Cardiac muscle cell (in vitro differentiated cells and primary cell): ENCODE data around the gene GPR68. TPM values are rescaled to one million over a fixed set of nuclear protein-coding genes. Genes with fewer than 3 reads are reported as not detected.

Source experiments
- DNase-seq, 2 donors: peaks; one replicate each; pipeline versions ENCODE4 v3.0.0 to v3.0.0-alpha.2; 2010 to 2017; ENCODE audit warnings: low read depth in 1 of 2, low spot score in 1 of 2
- H3K27ac ChIP-seq: fragments of 200-600 bp; sonication (generic); 2 replicates; pipeline ENCODE4 v1.5.1; 2016
- H3K27me3 ChIP-seq: fragments of 200-600 bp; sonication (generic); 2 replicates; pipeline ENCODE4 v1.6.0; 2016; ENCODE audit warnings: control low read depth
- H3K36me3 ChIP-seq: fragments of 200-600 bp; sonication (generic); 2 replicates; pipeline ENCODE4 v1.5.1; 2016; ENCODE audit warnings: control low read depth
- H3K4me1 ChIP-seq: fragments of 200-600 bp; sonication (generic); 2 replicates; pipeline ENCODE4 v1.8.1; 2017; ENCODE audit warnings: low read depth, mild to moderate bottlenecking, mixed run types
- H3K4me3 ChIP-seq: fragments of 200-600 bp; sonication (generic); 2 replicates; pipeline ENCODE4 v1.5.1; 2016; ENCODE audit warnings: mild to moderate bottlenecking
- H3K9me3 ChIP-seq: fragments of 200-600 bp; sonication (generic); 2 replicates; pipeline ENCODE4 v1.5.1; 2017; ENCODE audit warnings: low read depth, mild to moderate bottlenecking, control low read depth
- polyA plus RNA-seq: library from polyadenylated mRNA; unstranded; fragments of >200 nt; fragmentation: Nextera tagmentation; extraction: Ambion mirVana; gene quantifications from 2 replicates; pipeline ENCODE4 v1.2.1, GENCODE V29; 2016
- total RNA-seq: library from RNA; depleted of rRNA; stranded (reverse); fragments of >200 nt; gene quantifications from 2 replicates; pipeline ENCODE4 v1.2.3, GENCODE V29; 2016
- TF ChIP-seq, protein P1 (sequence below): IDR thresholded peaks from 2 replicates; pipeline ENCODE4 v1.5.1; 2012; ENCODE audit warnings: low read depth, mild to moderate bottlenecking, low read length

Gene GPR68
- total and polyA plus RNA-seq, 2 experiments from 2014 or later: 0.22 to 0.42 TPM

DNA sequence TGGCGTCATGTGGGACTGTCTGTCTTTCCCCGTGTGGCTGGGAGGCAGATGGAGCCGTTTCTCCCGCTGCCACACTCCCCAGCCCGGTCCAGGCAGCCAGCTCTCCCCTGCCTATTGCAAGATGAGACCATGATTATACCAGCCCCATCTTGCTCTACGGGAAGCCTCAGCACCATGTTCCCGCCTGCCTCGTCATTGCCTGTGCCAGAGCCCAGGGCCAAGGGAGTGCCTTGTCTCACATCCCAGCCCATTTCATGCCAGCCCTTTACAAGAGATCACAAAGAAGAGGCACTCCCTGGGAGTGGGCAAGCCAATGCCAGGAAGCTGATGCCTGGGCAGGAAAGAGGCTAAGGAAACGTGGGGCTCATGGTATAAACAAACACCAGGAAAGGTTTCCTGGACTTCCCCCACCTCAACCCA is 23.9 kb downstream of the GPR68 start:
- Histone ChIP-seq H3K27me3 (no peaks in the 10 kb centered on the region), H3K36me3 (peaks cover 2% of the 10 kb centered on the region)

DNA sequence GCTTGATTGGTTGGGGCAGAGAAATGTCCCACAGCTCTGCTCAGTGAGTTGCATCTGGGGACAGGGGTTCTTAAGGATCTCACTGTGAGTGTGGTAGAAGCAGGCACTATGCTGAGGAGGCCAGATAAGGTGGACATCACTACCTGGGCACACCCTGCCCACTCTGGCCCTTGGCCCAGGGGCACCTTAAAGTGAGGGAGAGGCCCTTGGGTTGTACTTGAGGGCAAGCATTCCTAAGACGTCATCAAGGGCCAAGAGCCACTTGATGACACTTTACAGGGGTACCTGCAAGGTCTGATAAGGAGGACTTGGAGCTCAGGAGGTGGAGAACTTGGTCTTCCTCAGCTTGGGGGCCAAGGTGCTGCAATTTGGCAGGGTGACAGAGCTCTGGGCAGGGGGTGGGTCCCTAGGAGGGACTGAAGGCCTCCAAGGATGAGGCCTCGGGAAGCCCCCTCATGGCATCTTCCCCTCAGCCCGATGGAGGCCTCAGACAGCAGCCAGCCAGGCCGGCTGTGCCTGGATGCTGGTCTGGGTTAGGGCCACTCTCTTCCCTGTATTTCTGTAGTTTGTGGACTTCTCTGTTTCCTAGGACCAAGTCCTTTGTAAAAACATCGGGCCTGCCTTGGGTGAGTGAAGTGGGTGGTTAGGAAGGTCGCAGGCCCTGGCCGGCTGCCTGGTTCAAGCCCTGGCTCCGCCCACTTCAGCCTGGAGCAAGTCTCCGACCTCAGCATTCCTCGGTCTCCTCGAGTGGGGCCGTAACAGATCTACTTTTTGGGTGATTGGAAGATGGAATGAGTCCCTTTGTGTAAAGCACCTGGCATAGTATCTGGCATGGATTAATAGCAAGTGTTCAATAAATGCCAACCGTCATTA is 24.8 kb downstream of the GPR68 start:
- TF ChIP-seq, protein P1, sequence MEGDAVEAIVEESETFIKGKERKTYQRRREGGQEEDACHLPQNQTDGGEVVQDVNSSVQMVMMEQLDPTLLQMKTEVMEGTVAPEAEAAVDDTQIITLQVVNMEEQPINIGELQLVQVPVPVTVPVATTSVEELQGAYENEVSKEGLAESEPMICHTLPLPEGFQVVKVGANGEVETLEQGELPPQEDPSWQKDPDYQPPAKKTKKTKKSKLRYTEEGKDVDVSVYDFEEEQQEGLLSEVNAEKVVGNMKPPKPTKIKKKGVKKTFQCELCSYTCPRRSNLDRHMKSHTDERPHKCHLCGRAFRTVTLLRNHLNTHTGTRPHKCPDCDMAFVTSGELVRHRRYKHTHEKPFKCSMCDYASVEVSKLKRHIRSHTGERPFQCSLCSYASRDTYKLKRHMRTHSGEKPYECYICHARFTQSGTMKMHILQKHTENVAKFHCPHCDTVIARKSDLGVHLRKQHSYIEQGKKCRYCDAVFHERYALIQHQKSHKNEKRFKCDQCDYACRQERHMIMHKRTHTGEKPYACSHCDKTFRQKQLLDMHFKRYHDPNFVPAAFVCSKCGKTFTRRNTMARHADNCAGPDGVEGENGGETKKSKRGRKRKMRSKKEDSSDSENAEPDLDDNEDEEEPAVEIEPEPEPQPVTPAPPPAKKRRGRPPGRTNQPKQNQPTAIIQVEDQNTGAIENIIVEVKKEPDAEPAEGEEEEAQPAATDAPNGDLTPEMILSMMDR: no peak
- DNase-seq: no peak
- no peak overlapping the region for H3K4me3 ChIP-seq
- H3K36me3 ChIP-seq: peaks cover 7% of the 10 kb centered on the region
- no peak overlapping the region for H3K27ac ChIP-seq
- no peaks in the 10 kb centered on the region for H3K27me3 ChIP-seq
- no peaks in the 10 kb centered on the region for H3K9me3 ChIP-seq
- H3K4me1 ChIP-seq: no peaks in the 10 kb centered on the region

More for the DNA sequence above, 23.9 kb downstream of the GPR68 start:
- no peak overlapping the region for H3K4me3 ChIP-seq
- TF ChIP-seq, protein P1: no peak
- DNase-seq: no peak
- H3K4me1 ChIP-seq: no peaks in the 10 kb centered on the region
- no peak overlapping the region for H3K27ac ChIP-seq
- no peaks in the 10 kb centered on the region for H3K9me3 ChIP-seq

DNA sequence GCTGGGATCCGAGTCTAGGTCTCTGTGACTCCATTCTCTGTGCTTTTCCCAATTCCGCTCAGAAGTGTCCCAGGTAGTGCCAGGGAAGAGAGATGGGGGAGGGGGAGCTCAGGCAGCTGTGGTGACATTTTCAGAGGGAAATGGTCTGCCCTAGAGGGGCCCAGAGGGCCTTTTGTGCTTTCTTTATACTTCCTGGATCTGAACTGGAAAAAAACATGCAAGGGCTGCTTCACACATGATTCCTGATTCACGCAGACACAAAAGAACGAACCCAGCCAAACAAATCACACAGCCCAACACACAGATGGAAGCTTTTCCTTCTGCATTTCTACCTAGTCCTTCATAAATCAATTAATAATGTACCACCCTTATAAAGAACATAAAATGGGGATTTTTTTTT is 26.5 kb downstream of the GPR68 start:
- TF ChIP-seq, protein P1: no peak
- H3K9me3 ChIP-seq: no peaks in the 10 kb centered on the region
- H3K27ac ChIP-seq: no peak overlapping the region

DNA sequence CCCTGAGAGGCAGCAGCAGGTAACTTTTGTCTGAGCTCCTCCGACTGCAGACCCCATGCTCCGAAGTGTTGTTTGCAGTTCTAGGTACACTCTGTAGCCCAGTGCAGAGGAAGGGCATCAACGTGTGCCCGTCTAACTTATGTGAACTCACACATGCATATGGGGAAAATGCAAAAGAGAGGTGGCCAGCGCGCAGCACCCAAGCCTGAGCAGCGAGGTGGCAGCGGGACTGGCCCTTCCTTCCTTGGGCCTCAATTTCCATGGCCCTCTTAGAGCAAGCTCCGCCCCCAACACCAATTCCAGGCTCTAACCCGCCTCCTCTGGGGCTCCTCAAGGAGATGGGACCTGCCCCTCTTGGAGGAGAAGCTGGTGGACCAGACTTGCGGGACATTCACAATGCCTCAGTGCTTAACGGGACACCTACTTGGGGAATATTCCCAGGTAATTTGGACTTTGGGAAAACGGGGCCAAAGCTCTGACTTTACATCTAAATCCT is 27.7 kb downstream of the GPR68 start:
- TF ChIP-seq, protein P1: no peak
- H3K27ac ChIP-seq: no peak overlapping the region
- no peak for DNase-seq
- H3K27me3 ChIP-seq: no peaks in the 10 kb centered on the region
- no peaks in the 10 kb centered on the region for H3K9me3 ChIP-seq
- peaks cover 7% of the 10 kb centered on the region for H3K36me3 ChIP-seq
- no peak overlapping the region for H3K4me3 ChIP-seq
- H3K4me1 ChIP-seq: no peaks in the 10 kb centered on the region

More for the DNA sequence above, 26.5 kb downstream of the GPR68 start:
- peaks cover 7% of the 10 kb centered on the region for H3K36me3 ChIP-seq
- no peak overlapping the region for H3K4me3 ChIP-seq
- no peaks in the 10 kb centered on the region for H3K27me3 ChIP-seq
- no peaks in the 10 kb centered on the region for H3K4me1 ChIP-seq
- no peak for DNase-seq

DNA sequence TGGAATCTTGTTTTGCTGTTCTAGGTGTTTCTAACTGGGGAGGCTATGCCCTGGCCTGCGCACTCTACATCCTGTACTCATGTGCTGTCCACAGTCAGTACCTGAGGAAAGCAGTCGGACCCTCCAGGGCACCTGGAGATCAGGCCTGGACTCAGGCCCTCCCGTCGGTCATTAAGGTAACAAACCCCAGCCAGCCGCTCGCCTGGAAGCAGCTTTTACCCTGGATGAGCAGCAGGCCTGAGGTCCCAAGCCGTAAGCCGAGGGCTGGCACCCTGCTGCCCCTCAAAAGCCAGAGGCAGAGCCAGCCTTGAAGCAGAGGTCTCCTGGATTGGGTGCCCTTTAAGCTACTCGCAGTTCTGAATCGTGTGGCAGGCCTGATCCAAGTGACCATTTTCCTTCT is 29.1 kb downstream of the GPR68 start:
- Histone ChIP-seq H3K4me1 (no peaks in the 10 kb centered on the region), H3K27ac (no peak overlapping the region), H3K9me3 (no peaks in the 10 kb centered on the region), H3K36me3 (peaks cover 9% of the 10 kb centered on the region), H3K4me3 (no peak overlapping the region), H3K27me3 (no peaks in the 10 kb centered on the region)
- DNase-seq: no peak
- TF ChIP-seq, protein P1: no peak
